NCI-H748 (cell line): ENCODE results near the gene ABLIM1.

Source experiments
- DNase-seq: peaks from one replicate; lab custom pipeline; 2025; ENCODE audit not compliant: unreplicated experiment; lab: John Stamatoyannopoulos, UW

Gene ABLIM1

DNA sequence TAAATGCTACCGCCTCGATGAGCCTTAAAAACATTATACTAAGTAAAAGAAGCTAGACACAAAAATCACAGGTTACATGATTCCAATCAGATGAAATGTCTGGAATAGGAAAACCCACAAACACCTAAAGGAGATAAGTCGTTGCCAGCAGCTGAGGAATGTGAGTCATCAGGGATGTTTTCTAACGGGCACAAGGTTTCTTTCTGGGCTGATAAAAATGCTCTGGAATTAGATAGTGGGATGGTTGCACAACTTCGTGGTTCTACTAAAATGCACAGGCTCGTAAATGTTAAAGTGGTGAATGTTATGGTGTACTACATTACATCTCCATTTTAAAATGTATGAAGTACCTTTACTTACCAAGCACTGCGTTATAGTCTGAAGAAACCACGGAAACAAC is 9.7 kb downstream of the ABLIM1 start:
- DNase-seq, result no peak

- DNase-seq, result no peak
Observed at GRCh38 chr10:114647545-114648138, 10.4 kb downstream of the ABLIM1 start.

DNA sequence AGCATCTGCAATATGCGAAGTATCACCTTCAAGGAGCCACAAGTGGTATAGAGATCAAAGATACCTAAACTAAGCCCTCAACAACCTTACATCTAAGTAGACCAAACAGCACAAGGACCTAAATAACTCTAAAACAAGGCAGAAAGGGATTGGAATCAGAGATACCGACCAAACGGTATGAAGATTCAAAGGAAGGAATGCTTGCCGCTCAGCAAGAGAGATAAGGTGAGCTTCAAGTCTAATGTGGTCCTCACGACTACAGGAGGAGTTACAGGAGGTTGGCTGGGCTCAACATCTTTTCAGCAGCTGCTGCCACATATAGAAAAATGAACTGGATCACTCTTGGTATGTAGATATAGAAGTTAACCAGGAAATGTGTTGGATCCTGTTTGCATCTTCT is 11.6 kb downstream of the ABLIM1 start:
- DNase-seq, result no peak

DNA sequence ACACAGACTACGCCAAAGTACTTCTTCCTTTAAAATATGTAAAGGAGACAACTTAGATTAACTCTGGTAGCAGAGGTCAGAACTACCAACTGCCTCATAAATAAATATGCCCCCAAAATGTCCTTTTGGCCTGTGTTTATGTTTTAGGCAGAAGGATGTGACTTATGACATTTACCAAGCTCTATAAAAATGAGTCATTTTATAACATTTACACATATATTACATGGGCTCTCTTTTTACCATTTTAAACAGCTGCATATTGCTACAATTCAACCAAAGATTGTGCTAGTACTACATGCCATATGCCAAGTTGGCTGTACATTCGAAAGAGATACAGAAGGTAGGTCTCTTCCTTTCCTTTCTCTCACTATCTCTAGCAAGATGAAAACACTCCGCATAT is 12.4 kb downstream of the ABLIM1 start:
- DNase-seq, result no peak

DNA sequence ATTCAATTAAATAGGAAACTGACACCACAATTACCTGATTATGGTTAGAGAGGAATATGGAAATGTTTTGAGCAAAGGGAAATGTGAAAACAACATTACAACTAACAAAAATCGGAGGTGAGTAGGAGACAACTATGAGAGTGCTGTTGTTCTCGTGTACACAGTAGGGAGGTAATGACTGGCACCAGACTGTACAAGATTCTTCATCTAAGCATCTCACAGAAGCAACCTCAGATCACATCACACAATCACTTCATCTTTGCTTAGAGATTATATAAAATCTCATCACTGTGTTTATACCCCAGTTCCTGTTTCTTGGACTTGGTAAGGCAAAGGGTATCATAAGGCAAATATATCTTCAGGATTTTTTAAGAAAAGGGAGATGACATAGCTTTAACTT is 14.9 kb downstream of the ABLIM1 start:
- no peak for DNase-seq

DNA sequence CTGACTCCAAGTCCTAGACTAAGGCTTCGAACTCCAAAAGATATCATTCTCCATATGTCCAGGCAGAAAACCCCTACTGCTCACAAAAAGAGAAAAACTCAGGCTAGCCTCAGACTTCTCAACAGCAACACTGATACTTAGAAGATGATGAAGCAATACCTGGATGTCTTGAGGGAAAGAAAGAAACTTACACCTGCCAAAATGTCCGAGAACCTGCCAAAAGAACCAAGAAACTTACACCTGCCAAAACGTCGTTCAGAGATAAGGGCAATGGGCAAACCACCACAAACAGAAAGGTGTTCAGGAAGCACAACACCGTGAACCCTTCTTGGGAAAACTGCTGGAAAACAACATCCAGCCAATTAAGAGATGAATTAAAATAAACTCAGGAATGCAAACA is 15.3 kb downstream of the ABLIM1 start:
- DNase-seq, result no peak

GRCh38 chr10:114638821-114639625 is 19.1 kb downstream of the ABLIM1 start:
- peak; percentile 22 for DNase-seq

GRCh38 chr10:114635797-114636550 is 22.1 kb downstream of the ABLIM1 start:
- DNase-seq, result peak; percentile 39

DNA sequence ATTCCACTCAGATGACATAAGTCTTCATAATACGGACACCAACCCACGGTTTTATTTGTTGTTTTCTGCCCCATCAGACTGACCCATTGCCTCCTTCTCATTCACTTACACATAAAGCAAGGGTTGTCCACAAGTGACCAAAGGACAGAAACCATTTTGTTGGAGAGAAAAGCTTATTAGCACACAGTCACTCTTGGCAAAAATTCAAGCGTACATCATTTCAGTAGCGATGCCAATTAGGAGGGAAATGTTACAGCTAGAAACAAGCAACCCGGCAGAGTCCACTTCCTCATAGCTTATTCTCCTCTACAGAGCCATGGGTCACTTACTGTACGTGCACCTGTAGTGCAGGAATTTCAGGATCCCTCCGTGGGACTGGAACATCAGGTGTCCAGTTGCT is 23.0 kb downstream of the ABLIM1 start:
- peak; percentile 8 for DNase-seq

DNA sequence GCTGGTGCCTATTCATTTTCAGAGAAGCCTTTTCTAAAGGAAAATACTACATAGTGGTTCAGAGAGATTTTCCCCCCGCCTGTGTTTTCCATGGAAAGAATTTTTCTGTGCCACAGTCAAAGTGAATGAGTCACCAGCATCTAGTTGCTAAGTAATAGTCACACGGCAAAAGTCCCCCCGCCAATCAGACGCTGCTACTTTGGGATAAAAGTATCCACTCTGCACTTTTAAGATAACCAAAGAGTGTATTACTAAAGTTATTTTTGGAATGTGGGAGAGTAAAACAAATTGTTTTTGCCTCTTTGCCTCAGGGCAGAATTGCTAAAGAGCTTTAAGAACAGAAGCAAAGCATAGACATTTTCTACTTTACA is 23.5 kb downstream of the ABLIM1 start:
- DNase-seq, result no peak

GRCh38 chr10:114632869-114633715 is 25.0 kb downstream of the ABLIM1 start:
- no peak for DNase-seq

DNA sequence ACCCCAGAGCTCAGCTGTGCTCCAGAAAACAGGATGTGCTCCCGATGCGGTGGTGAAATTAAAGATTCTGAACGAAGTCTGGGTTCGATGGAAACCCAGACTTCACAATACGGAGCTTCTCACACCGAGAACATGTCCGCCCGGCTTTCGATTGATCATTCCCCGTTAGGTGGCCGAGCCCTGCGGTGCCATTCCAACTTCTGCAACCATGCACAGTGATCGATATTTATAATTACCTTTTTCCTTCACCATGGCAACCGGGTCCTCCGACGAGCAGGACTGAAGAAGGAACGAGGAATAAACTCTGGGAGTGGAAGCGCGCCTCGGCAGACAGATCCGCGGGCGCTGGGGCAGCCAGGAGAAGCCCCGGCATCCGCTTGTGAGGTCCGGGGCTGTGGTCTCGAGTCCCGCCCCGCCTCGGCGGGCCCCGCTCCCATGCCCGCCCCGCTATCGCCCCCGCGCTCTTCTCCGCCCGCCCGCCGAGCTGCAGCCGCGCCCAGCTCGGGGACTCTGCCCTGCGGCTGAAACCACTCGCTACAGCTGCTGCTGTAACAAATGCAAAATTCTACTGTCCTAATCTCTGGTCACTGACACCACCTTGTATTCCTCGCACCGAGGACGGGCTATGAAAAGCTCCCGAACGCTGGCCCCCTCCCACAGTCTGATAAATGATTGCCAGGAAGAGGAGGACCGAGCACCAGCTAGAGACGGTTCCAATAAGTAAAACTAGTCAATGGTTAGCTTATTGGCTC is 26.2 kb downstream of the ABLIM1 start:
- DNase-seq, result peak; percentile 57

GRCh38 chr10:114631090-114631665 is 26.9 kb downstream of the ABLIM1 start:
- peak; percentile 40 for DNase-seq

GRCh38 chr10:114629824-114630730 is 28.0 kb downstream of the ABLIM1 start:
- DNase-seq, result no peak

- DNase-seq, result no peak
Observed at GRCh38 chr10:114629083-114629823, 28.8 kb downstream of the ABLIM1 start.

DNA sequence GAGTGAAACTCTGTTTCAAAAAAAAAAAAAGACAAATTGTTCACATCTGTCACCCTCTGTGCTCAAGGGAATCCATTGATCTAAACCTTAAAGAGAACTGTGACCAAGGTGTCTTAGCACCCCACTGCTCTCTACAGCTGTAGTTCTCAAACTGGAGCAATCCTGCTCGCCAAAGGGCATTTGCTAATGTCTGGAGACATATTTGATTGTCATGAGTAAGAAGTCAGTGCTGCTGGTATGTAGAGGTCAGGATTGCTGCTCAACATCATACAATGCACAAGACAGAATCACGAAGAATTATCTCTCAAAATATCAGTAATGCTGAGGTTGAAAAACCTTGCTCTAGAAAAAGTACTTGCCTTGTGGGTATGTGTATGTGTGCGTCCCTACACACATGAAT is 30.0 kb downstream of the ABLIM1 start:
- DNase-seq, result no peak

GRCh38 chr10:114626841-114627240 is 31.2 kb downstream of the ABLIM1 start:
- DNase-seq, result no peak
